Sigmoid colon (tissue), 7 donors: ENCODE results near the gene SEC24B. TPM values are rescaled to one million over a fixed set of nuclear protein-coding genes. Genes with fewer than 3 reads are reported as not detected.

Experiments used
- DNase-seq: peaks from one replicate; pipeline ENCODE4 v3.0.0-alpha.2; 2019
- H3K27ac ChIP-seq, 4 donors: fragments of 200-600 bp; sonication (generic); one replicate each; pipeline ENCODE4 v1.5.1; 2016 to 2019; ENCODE audit warnings: mild to moderate bottlenecking in 1 of 4
- H3K27me3 ChIP-seq, 3 donors: fragments of 200-600 bp; sonication (generic); one replicate each; pipeline ENCODE4 v1.5.1; 2019; ENCODE audit warnings: mild to moderate bottlenecking in 1 of 3
- H3K36me3 ChIP-seq, 4 donors: fragments of 200-600 bp; sonication (generic); one replicate each; pipeline ENCODE4 v1.5.1; 2016 to 2019
- H3K4me1 ChIP-seq, 4 donors: fragments of 200-600 bp; sonication (generic); one replicate each; pipeline ENCODE4 v1.5.1; 2017 to 2019
- H3K4me3 ChIP-seq, 4 donors: fragments of 200-600 bp; sonication (generic); one replicate each; pipeline ENCODE4 v1.5.1; 2017 to 2019; ENCODE audit warnings: mild to moderate bottlenecking in 2 of 4, moderate library complexity in 1 of 4
- H3K9me3 ChIP-seq, 4 donors: fragments of 200-600 bp in 3 of 4; sonication (generic) in 3 of 4; one replicate each; pipeline versions ENCODE4 v1.5.1 to v1.6.1; 2013 to 2019
- EP300 ChIP-seq, 4 donors: sonication (generic); formaldehyde crosslinking; IDR thresholded peaks; one replicate each; pipeline ENCODE4 v1.6.1; 2017; ENCODE audit warnings: antibody characterized with exemption in 4 of 4
- POLR2A ChIP-seq, 2 donors: fragments of 450-650 bp; IDR thresholded peaks; one replicate each; pipeline ENCODE4 v1.6.1; 2016; ENCODE audit warnings: antibody characterized with exemption in 2 of 2, mild to moderate bottlenecking in 2 of 2, moderate library complexity in 2 of 2
- POLR2AphosphoS5 ChIP-seq, 4 donors: sonication (generic); formaldehyde crosslinking; IDR thresholded peaks; one replicate each; pipeline ENCODE4 v1.6.1; 2017; ENCODE audit warnings: antibody characterized with exemption in 4 of 4
- WGBS, 2 donors: extraction: QIAGEN DNeasy Blood & Tissue Kit; methylation state at CpG; one replicate each; pipeline ENCODE4 v1.1.7; 2013; 5-methylcytosine and 5-hydroxymethylcytosine counted together
- intact Hi-C: fragments of 100-400 bp; cut with DNase I; formaldehyde crosslinking; loops from one replicate; pipeline ENCODE4 v1.15.1; 2023
- polyA plus RNA-seq, 3 donors: library from polyadenylated mRNA; stranded (reverse); fragments of 200-250 nt; gene quantifications; one replicate each; pipeline ENCODE4 v1.2.3, GENCODE V29; 2013
- total RNA-seq, 4 donors: library from RNA; depleted of rRNA; stranded (reverse); fragments of >200 nt; gene quantifications; one replicate each; pipeline ENCODE4 v1.1.0, GENCODE V29; 2016
- TF ChIP-seq, protein P1 (sequence below), 4 experiments: fragments of 450-650 bp in 3 of 4; fragments of 200-600 bp in 1 of 4; IDR thresholded peaks; one replicate each; pipeline ENCODE4 v1.5.1; 2016 to 2019; ENCODE audit warnings: antibody characterized with exemption in 4 of 4, mild to moderate bottlenecking in 3 of 4, moderate library complexity in 2 of 4
- donor health status: healthy with polysubstance abuse.
- donor health status: Bipolar disorder and iron deficiency.
- donor health status: healthy.

Gene SEC24B
- total and polyA plus RNA-seq, 7 donors = 9.7 to 41.8 (median 35.3) TPM

- Histone ChIP-seq H3K4me3 (no peak overlapping the region), H3K36me3 (no peaks in the 10 kb centered on the region), H3K9me3 (no peaks in the 10 kb centered on the region), H3K4me1 (no peaks in the 10 kb centered on the region), H3K27me3 (no peaks in the 10 kb centered on the region), H3K27ac (no peak overlapping the region)
- TF ChIP-seq POLR2AphosphoS5 (IDR thresholded peaks at IDR 0.05) = no peak
- TF ChIP-seq, protein P1, sequence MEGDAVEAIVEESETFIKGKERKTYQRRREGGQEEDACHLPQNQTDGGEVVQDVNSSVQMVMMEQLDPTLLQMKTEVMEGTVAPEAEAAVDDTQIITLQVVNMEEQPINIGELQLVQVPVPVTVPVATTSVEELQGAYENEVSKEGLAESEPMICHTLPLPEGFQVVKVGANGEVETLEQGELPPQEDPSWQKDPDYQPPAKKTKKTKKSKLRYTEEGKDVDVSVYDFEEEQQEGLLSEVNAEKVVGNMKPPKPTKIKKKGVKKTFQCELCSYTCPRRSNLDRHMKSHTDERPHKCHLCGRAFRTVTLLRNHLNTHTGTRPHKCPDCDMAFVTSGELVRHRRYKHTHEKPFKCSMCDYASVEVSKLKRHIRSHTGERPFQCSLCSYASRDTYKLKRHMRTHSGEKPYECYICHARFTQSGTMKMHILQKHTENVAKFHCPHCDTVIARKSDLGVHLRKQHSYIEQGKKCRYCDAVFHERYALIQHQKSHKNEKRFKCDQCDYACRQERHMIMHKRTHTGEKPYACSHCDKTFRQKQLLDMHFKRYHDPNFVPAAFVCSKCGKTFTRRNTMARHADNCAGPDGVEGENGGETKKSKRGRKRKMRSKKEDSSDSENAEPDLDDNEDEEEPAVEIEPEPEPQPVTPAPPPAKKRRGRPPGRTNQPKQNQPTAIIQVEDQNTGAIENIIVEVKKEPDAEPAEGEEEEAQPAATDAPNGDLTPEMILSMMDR (IDR thresholded peaks at IDR 0.05) = no peak
- no peak for TF ChIP-seq POLR2A (IDR thresholded peaks at IDR 0.05)
- TF ChIP-seq EP300 (IDR thresholded peaks at IDR 0.05) = no peak
- intact Hi-C loops = loop anchor here (10.0 kb wide), 1 partner anchor 722 kb away; no protein-coding TSS in a partner anchor
- no peak for DNase-seq
- WGBS, 2 donors = 89% methylated on average over 2 of the region's 2 CpGs
These were observed 26.4 kb upstream of the SEC24B start for GRCh38 chr4:109407027-109407737.

GRCh38 chr4:109408711-109409110 lies 24.9 kb upstream of the SEC24B start:
- intact Hi-C loops = loop anchor here (10.0 kb wide), 1 partner anchor 724 kb away; no protein-coding TSS in a partner anchor
- no peak for DNase-seq
- Histone ChIP-seq H3K36me3 (no peaks in the 10 kb centered on the region), H3K9me3 (no peaks in the 10 kb centered on the region), H3K4me3 (no peak overlapping the region), H3K4me1 (no peaks in the 10 kb centered on the region), H3K27me3 (no peaks in the 10 kb centered on the region), H3K27ac (no peak overlapping the region)
- WGBS, 2 donors = 80 to 86% methylated on average over 3 of the region's 3 CpGs
- TF ChIP-seq POLR2AphosphoS5 (IDR thresholded peaks at IDR 0.05) (no peak), EP300 (IDR thresholded peaks at IDR 0.05) (no peak), POLR2A (IDR thresholded peaks at IDR 0.05) (no peak)
- TF ChIP-seq, protein P1 (IDR thresholded peaks at IDR 0.05) = no peak

- intact Hi-C loops = no loop called here
- 93 to 94% methylated on average over 9 of the region's 9 CpGs for WGBS, 2 donors
- Histone ChIP-seq H3K4me3 (no peak overlapping the region), H3K27me3 (no peaks in the 10 kb centered on the region), H3K9me3 (no peaks in the 10 kb centered on the region), H3K27ac (no peak overlapping the region), H3K36me3 (no peaks in the 10 kb centered on the region), H3K4me1 (no peaks in the 10 kb centered on the region)
- TF ChIP-seq, protein P1 (IDR thresholded peaks at IDR 0.05) = no peak
- TF ChIP-seq EP300 (IDR thresholded peaks at IDR 0.05) (no peak), POLR2AphosphoS5 (IDR thresholded peaks at IDR 0.05) (no peak), POLR2A (IDR thresholded peaks at IDR 0.05) (no peak)
- no peak for DNase-seq
These were observed 23.4 kb upstream of the SEC24B start for GRCh38 chr4:109410226-109410625.

GRCh38 chr4:109410776-109411175 lies 22.8 kb upstream of the SEC24B start:
- 79 to 86% methylated on average over 3 of the region's 3 CpGs for WGBS, 2 donors
- Histone ChIP-seq H3K27ac (no peak overlapping the region), H3K4me3 (no peak overlapping the region), H3K9me3 (no peaks in the 10 kb centered on the region), H3K4me1 (no peaks in the 10 kb centered on the region), H3K27me3 (no peaks in the 10 kb centered on the region), H3K36me3 (no peaks in the 10 kb centered on the region)
- intact Hi-C loops = no loop called here
- DNase-seq = no peak
- TF ChIP-seq EP300 (IDR thresholded peaks at IDR 0.05) = no peak
- no peak for TF ChIP-seq POLR2AphosphoS5 (IDR thresholded peaks at IDR 0.05)
- TF ChIP-seq, protein P1 (IDR thresholded peaks at IDR 0.05) = no peak
- no peak for TF ChIP-seq POLR2A (IDR thresholded peaks at IDR 0.05)
